GM21515 (cell line): ENCODE results near the gene CLASP1.
"Not testable (repeated sequence)": the region's sequence is repeated elsewhere in the genome, so short reads cannot be mapped to it uniquely, and the experiment has no call there.

ENCODE experiments used
- ATAC-seq: cut with Tn5 transposase; IDR thresholded peaks from one replicate; pipeline ENCODE4 v1.9.1; 2021; ENCODE audit not compliant: unreplicated experiment

The CLASP1 gene

GRCh38 chr2:121355488-121355887 lies 293.8 kb downstream of the CLASP1 start:
- ATAC-seq, result no peak

DNA sequence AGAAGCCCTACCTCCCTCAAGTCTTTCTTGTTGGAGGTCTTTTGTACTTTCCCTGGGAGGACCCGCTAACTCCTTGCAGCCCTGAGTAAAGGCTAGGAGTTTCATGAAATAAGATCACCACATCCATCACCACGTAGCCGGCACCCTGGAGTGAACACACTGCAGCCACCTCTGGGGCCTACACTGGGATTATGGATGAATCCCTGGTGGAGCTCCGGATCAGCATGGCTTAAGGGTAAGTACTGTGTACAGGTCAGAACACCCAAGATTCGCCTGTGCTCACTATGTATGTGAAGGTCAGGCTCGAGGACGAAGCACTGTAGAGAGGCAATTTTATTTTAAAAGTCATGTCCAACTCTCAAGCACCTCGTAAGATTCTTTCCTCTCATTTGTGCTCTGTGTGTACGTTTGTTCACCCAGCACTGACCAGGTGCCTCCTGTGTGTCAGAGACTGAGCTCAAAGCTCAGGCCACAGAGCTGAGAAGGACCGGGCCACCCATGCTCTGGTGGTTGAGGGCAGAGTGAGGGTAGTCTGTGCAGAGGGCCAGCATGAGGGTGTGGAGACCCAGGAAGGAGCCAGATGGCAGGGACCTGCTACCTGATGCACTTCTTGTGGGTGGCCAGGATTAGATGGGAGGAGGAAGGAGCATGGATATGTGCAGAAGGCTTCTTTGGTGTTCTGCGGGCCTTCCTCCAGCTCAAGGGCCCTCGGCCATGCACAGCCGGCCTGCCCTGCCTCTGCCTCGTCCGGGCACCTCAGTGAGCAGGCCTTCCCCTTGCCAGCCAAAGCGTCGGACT lies 297.5 kb downstream of the CLASP1 start:
- no peak for ATAC-seq

DNA sequence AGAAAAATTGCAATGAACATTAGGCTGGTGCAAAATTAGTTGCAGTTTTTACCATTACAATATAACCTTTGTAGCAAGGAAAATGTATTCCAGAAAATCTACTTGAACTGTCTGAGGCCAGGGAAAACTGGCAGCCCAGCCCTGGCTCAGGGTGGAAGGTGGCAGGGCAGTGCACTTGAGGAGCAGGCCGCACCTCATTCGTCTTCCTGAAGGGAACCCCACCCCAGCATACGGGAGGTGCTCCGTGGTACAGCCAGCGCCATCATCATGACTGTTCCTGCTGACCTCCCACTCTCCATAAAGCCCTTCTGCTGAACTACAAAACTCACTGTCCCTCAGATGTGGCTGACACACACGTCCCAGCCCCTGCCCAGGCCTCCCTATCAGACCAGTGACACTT lies 298.4 kb downstream of the CLASP1 start:
- no peak for ATAC-seq

GRCh38 chr2:121350402-121350775 lies 298.9 kb downstream of the CLASP1 start:
- ATAC-seq, result no peak

- no peak for ATAC-seq
Measured at GRCh38 chr2:121349721-121350401, 299.4 kb downstream of the CLASP1 start.

- no peak for ATAC-seq
Measured at GRCh38 chr2:121348128-121348740, 301.0 kb downstream of the CLASP1 start.

DNA sequence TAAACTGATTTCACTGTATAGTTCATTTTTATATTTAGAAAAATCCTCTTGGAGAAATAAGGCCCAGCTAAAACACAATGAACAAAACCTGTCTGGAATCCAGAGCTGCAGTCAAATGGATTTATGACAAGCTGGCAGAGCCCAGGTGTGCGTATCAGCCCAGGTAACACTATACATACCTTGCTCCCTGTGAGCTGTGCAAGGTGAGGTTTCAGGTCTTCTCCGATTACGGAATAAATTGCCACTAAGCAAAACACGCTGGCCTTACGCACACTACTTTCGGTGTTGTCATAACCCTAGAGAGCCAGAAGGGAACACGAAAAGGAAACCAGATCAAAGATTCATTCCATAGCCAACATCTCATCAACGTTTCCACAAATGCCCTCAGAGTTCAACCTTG lies 302.4 kb downstream of the CLASP1 start:
- ATAC-seq, result no peak

DNA sequence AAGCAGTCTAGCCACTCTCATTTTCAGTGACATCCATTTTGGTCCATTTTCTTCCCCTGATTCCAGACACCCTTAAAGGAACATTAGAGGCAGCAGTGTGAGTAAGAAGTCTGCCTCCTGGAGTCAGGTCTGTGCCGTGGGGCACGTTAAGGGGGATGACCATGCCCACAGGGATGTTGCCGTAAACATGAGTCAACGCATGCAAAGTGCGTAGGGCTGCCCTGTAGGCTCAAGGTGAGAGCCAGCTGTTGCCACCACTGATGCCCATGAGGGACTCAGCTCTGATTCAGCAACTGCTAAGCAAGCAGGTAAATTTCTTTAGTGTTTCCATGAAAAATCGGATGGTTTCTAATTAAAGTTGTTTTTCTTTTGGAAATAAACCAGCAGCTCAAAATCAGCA lies 302.9 kb downstream of the CLASP1 start:
- no peak for ATAC-seq

DNA sequence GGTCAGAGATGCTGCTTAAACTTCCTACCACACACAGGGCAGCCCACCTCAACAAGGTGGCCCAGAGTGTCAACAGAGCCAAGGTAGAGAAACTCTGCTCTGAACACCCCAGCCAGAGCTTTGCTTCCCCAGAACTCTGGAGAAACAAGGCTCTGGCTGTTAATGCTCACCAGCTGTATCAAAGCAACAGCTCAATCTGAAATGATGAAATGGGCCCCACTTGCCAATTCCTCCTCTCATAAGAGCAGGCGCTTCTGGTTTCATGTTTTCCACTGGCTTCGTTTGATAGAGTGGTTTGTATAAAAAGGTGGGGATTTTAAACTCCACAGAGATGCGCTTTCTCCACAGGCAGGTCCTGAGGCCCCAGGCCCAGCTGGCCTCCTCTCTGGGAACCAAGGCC lies 303.4 kb downstream of the CLASP1 start:
- ATAC-seq, result no peak

GRCh38 chr2:121345101-121345500 lies 304.2 kb downstream of the CLASP1 start:
- no peak for ATAC-seq

DNA sequence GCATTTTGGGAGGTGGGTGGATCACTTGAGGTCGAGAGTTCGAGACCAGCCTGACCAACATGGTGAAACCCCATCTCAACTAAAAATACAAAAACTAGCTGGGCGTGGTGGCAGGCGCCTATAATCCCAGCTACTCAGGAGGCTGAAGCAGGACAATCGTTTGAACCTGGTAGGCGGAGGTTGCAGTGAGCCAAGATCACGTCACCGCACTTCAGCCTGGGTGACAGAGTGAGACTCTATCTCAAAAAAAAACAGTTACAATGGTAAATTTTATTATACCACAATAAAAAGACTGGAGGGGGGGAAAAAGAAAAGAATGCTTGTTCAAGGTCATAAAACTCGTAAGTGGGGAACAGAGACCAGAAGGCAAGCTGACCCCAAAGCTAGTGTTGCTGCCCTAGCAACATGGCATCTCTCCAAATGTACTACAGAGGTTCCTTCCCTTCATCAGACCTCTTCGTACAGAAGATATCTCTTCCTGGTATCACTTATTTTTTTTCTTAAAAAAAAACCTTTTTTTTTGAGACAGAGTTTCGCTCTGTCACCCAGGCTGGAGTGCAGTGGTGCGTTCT lies 305.3 kb downstream of the CLASP1 start:
- ATAC-seq, result not testable (repeated sequence)

DNA sequence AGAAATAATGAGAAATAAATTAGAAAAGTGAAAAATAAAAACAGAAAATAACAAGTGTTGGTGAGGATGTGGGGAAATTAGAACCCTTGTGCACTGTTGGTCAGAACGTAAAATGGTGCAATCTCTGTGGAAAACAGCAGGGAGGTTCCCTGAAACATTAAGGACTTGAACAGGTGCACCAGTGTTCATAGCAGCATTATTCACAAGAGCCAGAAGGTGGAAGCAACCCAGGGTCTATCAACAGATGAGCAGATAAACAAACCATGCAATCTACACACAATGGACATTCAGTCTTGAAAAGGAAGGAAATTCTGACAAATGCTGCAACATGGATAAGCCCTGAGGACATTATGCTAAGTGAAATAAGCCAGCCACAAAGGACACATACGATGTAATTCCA lies 306.1 kb downstream of the CLASP1 start:
- ATAC-seq, result no peak

GRCh38 chr2:121342751-121343150 lies 306.5 kb downstream of the CLASP1 start:
- ATAC-seq, result no peak

- ATAC-seq, result no peak
Measured at GRCh38 chr2:121340926-121341325, 308.3 kb downstream of the CLASP1 start.

- no peak for ATAC-seq
Measured at GRCh38 chr2:121338281-121338680, 311.0 kb downstream of the CLASP1 start.

GRCh38 chr2:121336528-121337294 lies 312.6 kb downstream of the CLASP1 start:
- no peak for ATAC-seq

DNA sequence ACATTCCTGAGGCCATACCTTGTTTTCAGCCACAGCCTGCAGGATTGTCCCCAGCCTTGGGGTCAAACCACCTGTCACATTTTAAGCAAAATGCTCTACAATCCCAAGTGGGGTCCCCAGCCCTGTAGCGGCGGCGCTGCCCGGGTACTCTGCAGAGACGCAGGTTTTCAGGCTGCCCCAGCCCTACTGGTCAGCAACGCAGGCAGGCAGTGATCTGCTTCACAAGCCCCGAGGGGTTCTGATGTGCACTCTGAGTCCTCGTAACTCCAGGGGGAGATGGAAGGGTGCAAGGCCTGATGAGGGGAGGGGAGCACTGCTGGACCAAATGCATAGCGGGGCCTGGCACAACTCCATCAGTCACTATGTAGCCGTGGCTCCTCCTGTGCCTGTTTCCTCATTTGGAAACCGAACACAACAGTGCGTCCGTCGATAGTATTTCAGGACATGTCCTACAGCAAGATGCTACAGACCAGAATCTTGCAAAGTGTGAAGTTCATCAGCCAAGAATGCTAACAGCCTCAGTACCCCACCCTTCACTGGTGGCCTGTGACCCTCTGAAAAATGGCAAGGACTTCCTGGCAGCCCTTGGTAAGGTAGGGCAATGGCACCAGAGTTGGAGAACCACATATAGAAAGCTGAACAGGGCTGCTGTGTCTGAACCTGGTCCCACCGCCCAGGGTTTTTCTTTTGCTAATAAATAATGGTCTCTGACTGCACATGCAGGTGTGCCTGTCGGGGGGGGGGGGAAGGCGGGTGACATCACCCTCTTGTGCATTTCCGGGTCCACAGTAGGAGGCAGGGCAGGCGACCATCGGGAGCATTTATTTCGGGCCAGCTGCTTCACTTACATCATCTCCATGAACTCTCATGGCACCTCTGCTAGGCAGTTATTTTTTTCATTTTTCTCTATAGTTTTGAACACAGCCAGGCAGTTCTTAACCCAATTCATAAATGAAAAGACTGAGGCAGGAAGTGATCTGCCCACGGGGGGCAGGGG lies 313.7 kb downstream of the CLASP1 start:
- ATAC-seq, result no peak

DNA sequence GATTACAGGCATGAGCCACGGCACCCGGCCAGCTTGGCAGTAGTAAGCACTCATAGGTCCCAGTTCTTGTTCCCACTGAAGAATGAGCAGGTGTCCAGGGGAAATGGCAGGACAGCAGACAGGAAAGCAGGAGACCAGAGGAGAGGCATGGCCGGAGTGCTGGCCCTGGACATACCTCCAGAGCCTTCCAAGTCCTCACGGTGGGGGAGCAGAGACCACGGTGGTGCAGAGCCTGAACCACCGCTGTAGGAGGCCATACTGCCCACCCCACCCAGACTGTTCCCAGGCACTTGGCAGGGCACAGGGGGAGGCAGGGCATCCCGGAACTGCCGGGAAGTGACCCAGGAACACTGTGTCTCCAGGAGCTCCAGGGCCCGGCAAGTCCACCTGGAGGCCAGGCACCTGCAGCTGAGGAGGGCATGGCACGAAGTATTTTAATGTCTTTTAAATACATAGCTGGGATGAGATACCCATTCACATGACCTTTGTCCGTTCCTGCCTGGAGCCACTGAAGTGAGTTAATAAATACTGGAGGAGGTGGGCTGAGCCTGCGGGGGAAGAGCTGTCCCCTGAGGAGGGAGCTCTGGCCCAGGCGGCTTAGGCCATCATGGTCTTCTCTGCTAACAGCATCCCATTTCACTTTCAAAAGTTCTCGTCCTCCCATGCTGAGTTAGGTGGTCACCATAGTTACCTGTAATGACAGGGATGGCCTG lies 314.5 kb downstream of the CLASP1 start:
- ATAC-seq, result no peak

GRCh38 chr2:121333834-121334558 lies 315.3 kb downstream of the CLASP1 start:
- peak; percentile 80 for ATAC-seq
